ENCODE measurements around the gene CALML3.

DNA sequence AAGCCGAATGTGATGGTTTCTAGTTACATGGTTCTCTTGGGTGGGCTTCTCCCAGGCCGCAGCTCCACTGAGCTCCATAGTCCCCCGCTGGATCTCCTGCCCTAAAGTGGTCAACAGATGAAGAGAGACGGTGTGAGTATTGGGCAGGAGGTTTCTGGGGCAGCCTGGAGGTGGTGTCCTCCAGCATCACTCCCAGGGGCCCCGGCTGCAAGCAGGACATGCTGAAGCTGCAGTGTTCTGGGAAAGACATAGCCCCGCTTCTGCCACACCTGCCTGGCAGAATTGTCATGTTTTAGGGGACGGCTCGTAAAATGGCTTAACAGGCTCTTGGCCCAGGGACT, 40.4 kb downstream of the CALML3 start:
- TF ChIP-seq CTCF (IDR thresholded peaks at IDR 0.05; ENCODE audit: low read depth, low read length) = no peak
- no peak for TF ChIP-seq EZH2phosphoT487 (IDR thresholded peaks at IDR 0.05; ENCODE audit: low read depth)

Data from OCI-LY3 (cell line).